NCI-H187 treated with DMSO at 0.1 percent for 48 hours (cell line): Measurements from ENCODE around the gene GNG13.

ENCODE experiments used
- DNase-seq: peaks from one replicate; lab custom pipeline; 2025; lab: John Stamatoyannopoulos, UW

The GNG13 gene

DNA sequence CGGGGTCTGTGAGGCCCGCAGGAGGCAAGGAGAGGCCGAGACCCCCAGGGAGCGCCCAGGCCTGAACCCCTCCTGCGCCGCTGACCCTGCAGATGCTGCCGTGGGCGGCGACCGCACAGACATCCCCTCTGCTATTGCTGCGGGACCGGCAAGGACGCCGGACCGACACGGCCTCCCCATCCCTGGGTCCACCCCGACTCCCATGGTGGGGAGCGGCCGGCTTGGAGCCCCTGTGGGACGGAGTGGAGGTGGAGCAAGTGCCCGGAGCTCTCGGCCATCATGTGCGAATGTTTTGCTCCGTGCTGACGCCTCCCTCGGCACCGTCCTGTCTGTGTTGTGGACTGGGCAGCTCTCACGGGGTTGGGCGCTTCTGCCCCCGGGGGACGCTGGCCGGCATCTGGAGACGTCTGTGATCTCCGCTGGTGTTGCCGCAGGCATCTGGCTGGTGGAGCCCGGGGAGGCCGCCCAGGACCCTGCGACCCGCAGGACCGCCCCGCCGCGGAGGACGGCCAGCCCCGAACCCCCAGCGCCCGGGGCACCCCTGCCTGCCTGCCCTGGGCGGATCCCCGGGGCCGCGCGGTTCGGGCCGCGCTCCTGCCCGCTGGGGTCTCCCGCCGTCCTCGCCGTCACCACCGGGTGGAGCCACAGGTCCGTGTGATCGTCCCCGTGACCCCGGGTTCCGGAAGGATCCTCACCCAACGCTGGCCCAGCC, 12.8 kb upstream of the GNG13 start:
- DNase-seq: no peak

DNA sequence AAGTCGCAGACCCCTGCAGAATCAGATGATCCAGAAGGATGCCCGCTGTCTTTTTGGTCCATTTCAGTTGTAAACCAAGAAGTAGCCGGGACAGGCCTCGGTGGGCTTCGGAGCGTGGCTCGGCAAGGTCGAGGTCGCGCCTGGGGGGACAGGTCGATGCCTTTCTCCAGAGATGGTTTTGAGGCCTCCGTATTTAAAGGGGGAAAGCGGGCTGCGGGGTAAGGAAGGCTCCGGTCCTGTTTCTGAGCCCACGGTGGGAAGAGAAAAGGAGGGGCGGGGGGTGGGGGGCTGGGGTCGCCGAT, 7.5 kb upstream of the GNG13 start:
- no peak for DNase-seq

DNA sequence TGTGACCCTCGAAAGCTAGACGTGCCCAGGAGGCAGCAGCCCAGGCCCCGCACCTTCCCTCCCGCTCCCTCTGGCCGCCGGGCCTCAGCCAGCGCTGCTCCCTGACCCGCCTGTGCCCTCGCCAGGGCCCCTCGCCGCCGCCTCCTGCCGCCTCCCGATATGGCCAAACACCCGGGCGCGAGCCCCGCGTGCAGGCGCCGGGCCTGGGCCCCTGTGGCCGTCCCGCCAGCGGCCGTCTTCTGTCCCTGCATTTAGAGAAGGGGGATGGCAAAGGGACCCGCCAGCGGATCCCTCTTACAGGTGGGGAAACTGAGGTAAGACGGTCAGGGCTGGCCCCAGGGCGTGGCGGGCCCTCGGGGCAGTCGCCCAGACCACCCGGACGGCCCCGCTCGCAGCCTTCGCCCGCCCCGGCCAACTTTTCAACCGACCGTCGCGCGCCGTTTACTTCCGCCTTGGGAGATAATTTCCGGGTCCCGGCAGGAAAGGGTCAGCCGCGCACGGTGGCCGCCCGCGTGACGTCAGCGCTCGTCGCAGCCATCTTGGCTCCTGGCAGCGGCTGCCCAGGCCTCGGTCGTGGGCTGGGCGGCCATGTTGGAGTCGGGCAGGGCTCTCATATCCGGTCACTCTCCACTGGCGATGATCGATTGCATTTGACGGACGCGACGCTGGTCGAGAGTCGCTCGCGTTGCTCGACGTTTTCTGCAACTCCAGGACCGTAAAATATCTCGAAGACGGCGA, 7.0 kb upstream of the GNG13 start:
- DNase-seq: peak; percentile 72

DNA sequence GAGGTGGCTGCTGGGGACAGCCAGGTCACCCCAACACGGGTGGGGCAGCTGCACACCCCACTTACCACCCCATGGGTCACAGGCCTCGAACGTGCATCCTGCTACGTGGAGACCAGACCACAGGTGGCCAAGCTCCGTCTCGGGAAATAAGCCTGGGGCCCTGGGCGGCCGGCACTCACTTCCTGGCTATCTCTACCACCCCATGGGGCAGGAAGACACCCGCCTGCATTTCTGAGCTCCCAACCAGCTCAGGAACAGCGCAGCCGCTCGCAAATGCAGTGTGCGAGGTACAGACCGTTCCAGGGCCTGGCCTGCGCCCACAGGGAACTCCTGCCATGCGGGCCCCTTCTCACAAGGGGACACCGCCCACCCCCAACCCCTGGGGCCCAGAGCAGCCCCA, 4.9 kb upstream of the GNG13 start:
- DNase-seq: no peak

DNA sequence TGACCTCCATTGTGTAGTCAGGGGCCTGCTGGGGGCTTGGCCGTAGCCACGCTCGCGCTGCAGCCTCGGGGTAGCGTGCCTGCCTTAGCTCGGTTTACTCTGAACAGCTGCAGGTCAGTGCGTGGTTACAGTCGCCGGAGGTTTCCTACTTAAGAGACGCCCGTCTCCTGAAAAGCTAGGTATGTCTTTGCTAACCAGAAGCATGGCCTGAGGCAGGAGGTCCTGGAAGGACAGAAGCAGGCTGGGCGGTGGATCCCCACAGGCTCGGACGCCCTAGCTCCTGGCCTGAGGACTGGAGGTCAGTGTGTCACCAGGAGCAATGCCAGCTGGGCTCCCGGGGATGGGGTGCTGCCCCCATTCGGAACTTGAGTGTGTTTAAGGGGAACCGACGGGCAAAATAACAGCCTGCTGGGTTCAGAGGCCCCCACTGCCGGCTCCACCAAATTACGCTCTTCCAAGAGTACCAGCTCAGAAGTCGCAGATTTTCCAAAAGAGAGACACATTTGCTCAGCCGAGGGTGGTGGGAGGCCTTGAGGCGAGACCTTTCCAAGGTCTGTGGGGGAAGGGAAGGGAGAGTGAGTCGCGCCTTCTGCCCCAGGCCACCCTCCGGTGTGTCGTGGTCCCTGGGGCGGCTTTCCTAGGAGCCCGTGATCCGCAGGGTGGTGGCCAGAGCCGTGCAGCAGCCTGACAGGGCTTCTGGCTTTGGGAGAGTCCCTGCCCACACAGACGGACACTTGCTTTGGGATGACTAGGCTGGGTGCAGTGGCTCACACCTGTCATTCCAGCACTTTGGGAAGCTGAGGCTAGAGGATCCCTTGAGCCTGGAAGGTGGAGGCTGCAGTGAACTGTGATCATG, 3.9 kb upstream of the GNG13 start:
- DNase-seq: no peak

DNA sequence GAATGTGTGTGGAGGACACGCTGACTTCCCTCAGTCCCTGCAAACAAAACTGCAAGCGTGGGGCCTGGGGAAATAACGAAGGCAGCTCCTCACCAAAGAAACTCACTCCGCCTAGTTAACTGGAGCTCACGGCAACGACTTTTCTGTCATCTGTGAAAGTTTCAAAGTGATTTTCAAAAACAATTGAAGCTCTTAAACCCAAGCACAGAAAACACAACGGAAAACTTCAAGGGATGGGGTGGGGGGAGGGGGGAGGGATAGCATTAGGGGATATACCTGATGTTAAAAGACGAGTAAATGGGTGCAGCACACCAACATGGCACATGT, 3.2 kb upstream of the GNG13 start:
- DNase-seq: no peak

DNA sequence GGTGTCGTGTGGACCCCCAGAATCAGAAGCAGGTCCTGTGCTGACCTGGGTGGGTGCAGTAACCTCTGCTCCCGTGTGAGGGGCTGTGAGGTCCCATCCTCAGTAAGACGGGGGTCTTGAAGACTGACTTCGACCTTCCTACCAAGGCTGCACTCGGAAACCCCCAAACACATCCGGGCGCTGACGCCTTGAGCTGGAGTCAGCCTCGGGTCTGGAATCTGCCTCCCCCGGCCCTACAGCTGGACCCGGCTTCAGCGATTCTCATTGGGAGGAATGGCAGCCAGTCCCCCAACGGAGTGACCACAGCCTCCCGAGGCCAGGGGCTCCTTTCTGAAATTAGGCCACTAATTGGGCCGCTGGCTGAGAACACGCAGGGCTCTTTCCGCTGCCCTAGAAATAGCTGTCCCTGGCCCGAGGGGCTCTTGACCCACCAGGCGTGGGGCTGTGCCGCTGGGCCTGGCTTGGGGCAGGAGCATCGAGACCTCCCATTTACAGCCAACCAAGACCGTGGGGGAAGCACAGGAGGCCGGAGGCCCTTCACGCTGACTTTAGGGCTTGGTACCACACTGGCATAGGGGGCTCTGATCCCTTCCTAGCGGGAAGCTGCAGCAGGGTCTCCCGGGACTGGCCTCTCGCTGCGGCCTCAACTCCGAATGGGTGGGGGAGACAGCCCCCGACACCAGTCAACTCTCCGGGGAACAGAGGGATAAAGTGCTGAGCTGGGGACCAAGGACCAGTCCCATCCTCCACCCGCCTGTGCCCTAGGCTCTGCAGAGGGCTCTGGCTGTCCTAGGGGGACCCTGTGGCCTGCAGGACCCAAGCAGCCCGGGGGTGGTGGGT, 2.6 kb upstream of the GNG13 start:
- DNase-seq: no peak

DNA sequence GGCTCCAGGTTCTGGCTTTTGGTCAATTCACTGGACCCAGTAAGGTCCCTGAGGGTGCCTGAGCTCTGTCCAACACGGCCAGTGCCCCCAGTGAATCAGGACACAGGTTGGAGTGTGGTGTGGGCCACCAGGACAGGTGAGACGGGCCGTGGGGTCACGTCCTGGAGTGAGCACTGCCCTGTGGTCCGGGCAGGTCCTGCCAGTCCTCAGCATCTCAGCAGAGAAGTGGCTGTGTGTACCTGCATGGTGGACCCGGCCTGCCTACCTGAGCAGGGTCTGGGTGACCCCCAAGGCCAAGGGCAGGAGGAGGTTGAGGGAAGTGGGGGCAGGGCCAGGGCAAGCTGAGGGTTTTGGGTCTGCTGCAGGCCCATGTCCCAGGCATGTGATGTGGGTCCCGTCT, 1.9 kb upstream of the GNG13 start:
- DNase-seq: no peak

DNA sequence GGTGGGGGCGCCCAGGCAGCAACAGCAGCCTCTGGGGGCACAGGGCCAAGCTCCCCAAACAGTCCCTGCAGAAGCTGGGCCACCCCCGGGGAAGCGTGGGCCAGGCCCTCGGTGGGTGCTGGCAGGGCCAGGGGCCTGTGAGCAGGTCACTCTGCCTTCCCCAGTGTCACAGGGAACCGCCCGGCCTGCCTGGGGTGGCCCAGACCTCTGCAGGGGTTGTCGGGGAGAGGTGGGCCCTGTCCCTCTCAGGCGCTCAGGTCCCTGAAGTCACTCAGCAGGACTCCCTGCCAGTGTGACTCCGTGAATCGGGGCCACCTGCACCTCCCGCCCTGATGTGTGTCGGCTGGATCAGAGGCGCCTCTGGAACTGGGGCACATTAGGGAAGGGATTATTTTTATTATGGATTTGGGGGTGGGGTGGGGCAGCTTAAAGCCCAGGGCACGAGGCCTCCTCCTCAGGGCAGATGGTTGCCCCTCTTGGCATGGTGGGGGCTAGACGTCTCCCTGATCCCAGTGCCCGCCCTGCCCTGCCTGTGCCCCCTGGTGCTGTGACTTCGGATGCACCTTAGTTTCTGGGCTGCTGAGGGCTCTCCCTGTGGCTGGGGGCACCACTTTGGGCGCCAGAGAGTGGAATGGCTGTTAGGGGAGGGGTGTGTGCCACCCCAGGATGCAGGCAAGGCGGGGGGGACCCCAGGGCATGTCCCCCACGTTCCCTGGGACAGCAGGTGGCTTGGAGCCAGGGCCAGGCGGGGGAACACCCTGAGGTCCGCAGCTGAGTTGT, 1.2 kb upstream of the GNG13 start:
- no peak for DNase-seq

DNA sequence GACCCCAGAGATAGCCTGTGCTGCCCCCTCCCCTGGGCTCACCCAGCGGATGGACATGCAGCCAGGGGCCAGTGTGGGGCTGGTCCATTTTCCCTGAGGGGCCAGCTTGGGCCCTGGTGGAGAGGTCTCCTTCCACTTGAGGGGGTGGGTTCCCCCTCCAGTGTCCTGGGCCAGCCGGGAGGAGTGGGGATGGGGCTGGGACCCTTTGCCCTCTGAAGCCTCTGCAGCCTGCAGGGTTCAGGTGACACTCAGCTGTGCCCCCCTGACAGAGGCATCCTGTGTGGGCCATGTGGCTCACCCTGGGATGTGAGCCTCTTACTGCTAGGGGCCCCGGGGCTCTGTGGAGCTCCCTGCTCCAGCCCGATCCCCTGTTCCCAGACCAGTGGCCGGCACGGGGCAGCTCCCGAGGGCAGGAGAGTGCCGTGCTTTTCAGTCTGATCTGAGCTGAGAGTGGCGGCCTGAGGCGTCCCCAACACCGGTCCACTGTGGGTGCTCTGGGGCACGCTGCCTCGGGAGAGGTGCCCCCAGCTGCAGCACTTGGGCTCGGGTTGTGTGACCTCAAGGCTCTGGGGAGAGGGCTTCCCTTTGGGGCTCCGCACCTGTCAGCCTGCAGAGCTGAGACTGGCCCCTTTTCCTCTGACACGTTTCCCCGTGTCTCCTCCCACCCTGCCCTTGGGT, 439 bp upstream of the GNG13 start:
- no peak for DNase-seq

DNA sequence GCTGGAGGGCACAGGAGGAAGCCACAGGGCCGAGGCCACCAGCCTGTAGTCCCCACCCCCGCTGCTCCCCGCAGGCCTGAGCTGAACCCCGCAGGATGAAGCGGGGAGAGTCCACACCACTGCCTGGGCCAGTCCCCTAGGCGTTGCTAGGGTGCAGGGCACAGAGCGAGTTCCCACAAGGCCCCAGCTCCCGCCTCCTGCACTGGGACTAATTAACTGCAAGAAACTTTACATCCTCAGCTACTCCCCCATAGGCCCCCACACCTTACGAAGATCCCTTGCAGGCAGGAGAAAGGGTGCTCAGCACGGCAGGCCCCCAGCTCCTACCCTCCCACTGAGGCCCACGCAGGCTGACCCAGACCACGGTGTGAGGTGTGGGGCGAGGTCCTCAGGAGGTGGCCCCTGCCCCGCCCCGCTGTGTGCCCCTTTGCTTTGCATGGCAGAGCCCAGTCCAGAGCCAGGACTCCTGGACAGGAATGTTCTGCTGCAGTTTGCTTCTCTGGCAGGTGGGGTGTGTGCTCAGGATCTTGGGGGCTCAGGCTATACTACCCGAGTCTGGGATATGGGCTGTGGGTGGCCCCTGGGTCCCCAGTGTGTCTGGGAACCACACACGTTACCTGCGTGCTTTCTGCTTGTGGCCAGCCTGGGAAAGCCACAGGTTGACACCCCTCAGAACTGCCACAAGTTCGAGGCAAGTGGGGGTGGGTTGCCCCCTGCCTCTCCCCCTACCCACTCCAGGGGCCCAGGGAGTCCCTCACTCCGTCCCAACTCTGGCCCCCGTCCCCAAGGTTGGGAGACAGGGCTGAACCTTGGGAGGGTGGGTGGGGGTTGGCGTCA, 1.2 kb downstream of the GNG13 start:
- DNase-seq: no peak

DNA sequence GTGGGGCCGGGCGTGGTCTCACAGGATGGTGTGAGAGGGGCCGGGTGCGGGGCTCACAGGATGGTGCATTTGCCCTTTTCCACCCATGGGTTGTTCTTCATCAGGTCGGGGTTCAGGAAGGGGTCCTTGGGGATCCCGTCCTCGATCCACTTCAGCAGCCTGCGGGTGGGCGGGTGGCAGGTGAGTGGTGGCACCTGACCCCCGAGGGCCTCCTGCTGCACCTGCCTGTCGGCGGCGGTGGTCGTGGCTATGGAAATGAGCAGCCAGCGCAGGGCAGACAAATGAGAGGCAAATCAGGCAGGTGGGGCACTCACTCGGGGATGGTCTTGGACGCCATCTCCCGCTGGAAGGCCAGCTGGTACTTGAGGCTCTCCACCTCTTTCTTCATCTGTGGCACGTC, 1.9 kb downstream of the GNG13 start:
- DNase-seq: no peak

DNA sequence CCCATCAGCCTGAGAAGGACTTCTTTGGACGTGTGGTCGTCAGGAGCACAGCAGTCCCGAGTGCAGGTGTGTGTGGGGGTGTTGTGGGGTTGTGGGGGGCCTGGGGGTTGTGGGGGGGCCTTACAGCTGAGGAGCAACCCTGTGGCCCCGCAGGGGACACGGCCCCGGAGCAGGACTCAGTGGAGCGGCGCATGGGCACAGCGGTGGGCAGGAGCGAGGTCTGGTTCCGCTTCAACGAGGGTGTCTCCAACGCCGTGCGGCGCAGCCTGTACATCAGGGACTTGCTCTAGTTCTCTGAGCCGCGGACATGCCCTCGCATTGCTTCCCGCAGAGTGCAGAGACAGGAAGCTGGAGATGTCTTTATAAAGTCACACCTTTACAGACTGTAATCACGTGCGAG, 2.8 kb downstream of the GNG13 start:
- no peak for DNase-seq

DNA sequence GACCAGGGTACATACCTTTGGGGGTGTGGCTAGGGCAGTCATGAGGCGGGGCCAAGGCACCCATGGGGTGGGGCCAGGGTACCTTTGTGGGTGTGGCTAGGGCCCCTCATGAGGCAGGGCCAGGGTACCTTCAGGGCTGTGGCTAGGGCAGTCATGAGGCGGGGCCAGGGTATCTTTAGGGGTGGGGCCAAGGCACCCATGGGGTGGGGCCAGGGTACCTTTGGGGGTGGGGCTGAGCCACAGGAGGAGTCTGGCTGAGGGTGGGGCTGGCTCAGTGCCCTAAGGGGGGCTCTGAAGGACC, 3.5 kb downstream of the GNG13 start:
- DNase-seq: no peak

DNA sequence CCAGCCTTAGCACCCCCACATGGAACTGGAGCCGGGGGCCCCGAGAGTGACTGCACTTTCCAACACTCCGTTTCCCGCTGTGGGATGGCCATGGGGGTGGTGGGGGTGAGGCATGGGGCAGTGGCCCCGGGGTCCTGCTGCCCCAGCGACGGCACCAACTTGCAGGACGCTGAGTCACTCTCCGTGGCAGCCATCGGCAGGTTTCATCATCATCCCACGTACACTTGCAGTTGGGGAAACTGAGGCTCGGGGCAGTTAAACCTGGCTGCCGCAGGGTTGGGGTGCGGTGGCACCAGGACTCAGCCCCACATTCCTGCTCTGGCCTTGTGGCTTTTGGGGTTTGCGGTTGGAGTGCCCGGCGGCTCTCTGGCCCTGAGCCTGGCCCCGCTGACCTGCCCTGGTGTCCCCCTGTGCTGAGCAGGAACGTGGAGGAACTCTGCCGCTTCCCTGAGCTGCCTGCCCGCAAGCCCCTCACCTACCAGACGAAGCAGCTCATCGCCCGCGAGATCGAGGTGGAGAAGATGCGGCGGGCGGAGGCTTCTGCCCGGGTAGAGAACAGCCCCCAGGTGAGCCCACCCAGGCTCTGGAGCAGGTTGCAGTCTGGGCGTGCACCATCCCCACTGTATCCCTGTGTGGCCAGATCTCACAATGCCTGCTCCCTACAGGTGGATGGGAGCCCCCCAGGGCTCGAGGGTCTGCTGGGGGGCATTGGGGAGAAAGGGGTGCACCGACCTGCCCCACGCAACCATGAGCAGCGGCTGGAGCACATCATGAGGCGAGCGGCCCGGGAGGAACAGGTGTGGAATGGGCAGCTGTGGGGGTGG, 4.0 kb downstream of the GNG13 start:
- no peak for DNase-seq

DNA sequence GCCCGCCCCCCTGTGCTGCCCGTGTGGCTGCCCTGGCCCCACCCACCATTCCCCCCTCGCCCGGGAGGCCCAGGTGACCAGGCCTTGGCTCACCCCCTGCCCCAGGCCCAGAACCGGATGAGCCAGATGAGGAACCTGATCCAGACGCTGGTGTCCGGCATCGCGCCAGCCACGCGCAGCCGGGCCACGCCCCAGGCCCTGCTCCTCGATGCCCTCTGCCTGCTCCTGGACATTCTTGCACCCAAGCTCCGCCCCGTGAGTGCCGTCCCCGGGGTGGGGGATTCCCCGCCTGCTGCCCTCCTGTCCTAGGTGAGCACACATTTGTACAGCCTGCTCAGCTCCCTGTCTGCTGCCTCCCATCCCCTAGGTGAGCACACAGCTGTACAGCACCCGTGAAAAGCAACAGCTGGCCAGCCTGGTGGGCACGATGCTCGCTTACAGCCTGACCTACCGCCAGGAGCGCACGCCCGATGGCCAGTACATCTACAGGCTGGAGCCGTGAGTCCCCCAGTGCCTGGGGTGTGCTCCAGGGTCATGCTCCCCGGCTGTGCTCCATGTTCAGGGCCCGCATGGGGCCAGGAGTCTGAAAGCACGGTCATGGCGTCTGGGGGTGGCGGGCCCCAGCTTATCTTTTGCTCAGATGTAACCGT, 4.8 kb downstream of the GNG13 start:
- DNase-seq: no peak

DNA sequence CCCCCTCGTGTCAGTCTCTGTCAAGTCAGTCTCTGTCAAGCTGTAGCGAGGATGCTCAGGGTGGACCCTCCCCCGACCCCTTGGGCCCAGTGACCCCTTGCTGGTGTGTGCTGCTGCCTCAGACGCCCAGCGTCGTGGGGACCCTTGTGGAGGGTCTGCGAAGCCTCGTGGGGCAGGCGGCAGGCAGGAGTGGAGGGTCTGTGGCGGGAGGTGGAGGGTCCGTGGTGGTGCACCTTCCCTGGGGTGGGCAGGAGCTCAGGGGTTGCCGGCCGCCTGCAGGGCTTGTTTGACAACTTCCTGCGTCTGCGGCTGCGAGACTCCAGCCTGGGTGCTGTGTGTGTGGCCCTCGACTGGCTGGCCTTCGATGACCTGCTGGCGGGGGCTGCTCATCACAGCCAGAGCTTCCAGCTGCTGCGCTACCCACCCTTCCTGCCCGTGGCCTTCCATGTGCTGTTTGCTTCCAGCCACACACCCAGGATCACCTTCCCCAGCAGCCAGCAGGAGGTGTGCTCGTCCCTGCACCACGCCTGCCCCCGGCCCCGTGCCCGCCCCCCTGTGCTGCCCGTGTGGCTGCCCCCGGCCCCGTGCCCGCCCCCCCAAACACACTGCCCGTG, 5.6 kb downstream of the GNG13 start:
- DNase-seq: no peak

DNA sequence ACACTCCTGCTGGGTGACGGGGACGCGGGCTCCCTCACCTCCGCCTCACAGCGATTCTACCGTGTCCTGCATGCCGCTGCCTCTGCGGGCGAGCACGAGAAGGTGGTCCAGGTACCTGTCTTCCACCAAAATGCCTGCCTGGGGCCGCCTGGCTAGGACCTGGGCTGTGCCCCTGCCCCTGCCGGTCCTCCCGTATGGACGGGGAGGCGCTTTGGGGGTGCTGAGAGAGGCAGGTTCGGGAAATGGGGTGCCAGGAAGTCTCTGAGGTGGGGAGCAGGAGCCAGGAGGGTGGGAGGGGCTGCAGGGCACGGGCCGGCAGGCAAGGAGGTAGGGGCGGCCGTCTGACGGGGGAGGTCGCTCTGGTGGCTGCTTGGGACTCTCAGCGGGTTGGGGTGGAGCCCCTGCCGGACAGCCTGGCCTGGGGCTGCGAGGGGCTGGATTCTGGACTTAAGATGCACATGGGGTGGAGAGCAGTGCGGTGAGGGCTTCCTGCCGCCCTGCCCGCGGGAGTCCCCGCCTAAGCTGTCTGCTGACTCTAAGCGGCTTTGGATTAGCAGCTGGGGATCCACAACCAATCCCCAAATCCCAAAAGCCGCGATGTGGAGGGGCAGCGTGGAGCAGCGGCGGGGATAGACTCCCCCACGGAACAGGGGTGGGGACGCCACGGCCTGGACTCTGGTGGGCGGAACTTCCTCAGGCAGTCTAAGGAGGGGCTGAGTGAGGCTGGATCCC, 6.3 kb downstream of the GNG13 start:
- DNase-seq: no peak
